GM19193 (cell line): ENCODE results near the gene R3HDML.

Experiments used
- POLR2A ChIP-seq: IDR thresholded peaks from 4 replicates; pipeline ENCODE4 v1.6.1; 2011; ENCODE audit not compliant: insufficient read depth, insufficient read length; ENCODE audit errors: extremely low read depth

R3HDML gene

GRCh38 chr20:44389871-44390270, 53.0 kb downstream of the R3HDML start:
- no peak for TF ChIP-seq POLR2A

DNA sequence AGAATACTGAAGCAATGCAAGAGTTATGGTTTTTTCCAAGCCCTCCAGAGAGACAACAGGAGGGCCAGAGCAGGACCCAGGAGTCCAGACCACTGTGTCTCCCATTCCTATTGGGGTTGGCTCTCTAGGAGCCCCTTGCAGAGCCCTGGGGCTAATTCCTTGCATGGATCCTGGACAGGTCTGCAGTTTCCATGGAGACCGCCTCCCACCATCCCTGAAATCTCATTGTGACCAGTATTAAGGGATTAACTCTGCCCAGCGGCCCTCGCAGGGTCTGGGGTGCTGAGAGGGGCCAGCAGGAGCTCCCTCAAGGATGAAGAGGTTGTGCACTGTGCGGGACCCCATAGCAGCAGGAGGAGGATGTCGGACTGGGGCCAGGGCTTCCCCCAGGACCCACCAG, 53.4 kb downstream of the R3HDML start:
- no peak for TF ChIP-seq POLR2A

- TF ChIP-seq POLR2A = no peak
These were observed 55.4 kb downstream of the R3HDML start for GRCh38 chr20:44392088-44392775.

GRCh38 chr20:44392776-44393607, 56.1 kb downstream of the R3HDML start:
- no peak for TF ChIP-seq POLR2A

DNA sequence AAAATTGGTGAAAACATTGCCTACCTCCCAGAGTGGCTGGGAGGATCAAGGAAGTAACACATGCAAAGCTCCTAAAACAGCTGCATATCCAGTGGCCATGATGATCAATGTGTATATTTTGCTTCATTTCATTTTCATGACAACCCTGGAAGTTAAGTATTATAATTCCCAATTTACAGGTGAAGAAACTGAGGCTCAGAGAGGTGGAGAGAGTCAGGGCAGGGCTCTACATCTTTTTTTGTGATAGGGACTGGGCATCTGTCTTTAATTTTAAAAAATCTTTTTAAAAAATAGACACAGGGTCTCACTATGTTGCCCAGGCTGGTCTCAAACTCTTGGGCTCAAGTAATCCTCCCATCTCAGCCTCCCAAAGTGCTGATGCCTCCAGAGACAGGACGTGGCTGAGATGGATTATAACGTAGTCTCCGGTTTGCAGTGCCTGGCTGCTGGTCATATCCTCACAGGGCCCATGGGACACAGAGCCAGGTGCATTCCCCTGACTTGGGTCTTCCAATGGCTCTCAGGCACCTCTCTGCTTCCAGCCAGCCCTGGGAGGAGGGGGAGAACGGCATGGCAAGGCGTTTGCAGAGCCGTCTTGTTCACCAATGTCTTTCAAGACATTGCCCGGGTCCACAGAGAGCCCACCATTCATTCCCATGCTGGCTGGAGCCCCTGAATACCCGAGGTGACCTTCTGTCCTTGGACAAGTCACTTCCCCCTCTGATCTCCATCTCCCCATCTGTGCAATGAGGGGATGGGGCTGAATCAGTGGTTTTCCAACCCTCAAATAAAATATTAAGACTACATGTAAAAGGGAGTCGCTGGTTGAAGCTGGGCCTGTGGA, 57.0 kb downstream of the R3HDML start:
- TF ChIP-seq POLR2A = no peak

GRCh38 chr20:44394452-44394701, 57.5 kb downstream of the R3HDML start:
- no peak for TF ChIP-seq POLR2A

DNA sequence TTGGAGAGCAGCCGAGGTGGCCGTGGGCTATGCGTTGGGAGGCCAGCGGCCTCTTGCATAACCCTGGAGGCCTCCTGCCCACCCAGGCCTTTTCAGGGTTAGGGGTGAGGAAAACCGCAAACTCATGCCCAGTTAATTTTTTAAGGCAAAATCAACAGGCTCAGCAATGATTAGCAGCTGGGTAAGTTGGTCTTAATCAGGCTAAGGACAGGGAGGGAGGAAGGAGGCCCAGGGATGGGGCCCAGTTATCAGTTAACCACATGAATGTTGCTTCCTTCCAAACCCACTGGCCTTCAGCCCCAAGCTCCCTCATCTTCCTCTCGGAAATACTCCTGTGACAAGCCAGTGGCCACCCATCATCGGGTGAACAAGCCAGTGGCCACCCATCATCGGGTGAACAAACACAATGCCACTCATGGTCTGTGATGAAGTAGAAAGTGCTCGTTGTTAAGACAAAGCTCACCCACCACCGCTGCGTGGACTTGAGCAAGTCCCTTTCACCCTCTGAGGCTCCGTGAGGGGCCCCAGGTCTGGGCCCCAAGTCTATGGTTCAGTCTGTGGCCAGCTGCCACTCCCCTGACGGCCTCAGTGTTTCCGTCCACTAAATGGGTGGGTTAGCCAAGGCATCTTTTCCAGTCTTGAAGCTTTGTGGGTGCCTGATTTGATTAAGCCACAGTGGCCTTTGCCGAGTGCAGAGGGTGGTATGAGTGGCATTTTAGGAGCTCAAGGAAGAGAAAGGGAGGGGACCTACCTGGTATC, 58.0 kb downstream of the R3HDML start:
- no peak for TF ChIP-seq POLR2A

DNA sequence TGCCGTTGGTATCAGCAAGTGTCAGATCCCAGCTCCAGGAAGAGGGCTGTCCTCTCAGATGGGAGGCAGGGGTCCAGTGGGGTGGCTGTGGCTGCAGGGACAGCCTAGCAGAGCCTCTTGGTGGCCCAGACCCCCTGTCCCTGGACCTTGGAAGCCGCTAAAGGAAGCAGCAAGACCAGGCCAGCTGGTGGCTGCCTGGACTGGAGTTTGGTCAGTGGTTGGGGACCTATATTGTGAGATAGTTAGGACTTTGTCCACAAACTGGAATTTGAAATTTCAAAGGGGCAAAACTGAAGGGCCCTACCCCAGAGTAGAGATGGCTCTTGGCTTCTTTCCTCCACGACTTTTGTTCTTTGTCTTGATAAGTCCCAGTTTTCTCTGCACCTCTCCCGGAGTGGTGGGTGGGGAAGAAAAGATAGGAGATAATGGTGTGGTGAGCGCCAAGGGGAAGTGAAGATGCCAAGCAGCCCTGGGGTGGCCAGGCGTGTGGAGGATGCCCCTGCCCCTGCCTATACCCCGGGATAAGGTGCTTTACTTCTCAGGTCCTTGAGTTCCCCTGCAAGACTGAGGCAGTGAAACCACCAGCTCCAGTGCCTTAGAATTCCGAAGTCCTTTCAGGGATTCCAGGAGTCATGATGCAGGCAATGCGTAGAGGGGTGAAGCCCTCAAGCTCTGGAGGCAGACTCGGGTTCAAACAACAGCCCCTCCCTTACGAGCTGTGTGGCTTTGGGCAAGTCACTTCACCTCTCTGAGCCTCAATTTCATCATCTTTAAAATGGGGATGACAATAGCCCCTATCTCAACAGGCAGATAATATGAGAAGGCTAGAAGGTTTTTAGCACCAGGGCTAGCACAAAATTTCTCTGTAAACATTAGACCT, 58.9 kb downstream of the R3HDML start:
- TF ChIP-seq POLR2A = no peak

DNA sequence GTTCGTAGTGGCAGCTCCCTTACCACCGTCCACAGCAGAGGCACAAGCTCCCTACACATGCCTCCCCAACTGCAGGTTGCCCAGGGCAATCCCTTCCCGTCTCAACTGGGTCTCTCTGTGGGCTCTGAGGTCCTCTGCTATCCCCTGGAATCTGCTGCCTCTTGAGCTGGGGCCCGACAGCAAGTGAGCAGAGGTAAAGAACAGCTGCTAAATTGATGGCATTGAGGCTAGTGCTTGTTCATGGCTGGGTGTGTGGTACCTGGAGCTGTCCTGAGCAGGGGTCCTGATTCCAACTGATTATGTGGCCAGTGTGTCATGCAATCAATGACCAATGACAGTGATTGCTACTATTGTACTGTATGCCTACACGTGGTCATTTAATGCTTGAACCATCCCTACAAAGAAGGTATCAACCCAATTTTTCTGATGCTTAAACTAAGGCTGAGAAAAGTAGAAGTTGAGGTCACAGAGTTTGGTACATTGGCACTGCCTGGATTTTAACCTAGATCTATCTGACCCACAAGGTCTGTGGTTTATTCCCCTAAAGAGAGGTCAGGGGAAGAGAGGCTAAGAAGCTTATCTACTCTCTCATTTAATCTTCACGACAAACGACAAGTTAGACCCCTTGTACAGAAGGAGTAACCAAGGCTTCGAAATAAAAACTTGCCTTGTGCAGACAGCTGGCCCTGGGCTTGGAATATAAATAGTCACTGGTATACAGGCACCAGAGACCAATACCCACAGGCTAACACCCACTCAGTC, 59.7 kb downstream of the R3HDML start:
- no peak for TF ChIP-seq POLR2A

GRCh38 chr20:44398335-44398734, 61.5 kb downstream of the R3HDML start:
- TF ChIP-seq POLR2A = no peak

GRCh38 chr20:44399446-44399845, 62.6 kb downstream of the R3HDML start:
- TF ChIP-seq POLR2A = no peak

DNA sequence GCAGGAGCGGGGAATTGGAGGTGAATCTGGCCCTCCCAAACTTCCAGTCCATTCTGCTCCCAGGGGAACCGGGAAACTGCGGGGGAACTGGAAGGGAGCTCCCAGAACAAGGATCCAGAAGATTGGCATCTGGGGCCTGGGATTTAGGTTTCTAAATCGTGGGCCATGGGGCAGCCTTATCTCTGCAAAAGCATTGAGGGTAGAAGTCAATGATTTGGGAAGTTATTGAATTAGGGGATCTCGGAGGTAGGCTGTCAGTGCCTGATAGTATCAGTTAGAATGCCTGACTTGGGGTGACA, 63.8 kb downstream of the R3HDML start:
- TF ChIP-seq POLR2A = no peak
